Natural killer cell (primary cell): ENCODE measurements around the gene GSK3A. TPM values are rescaled to one million over a fixed set of nuclear protein-coding genes. Genes with fewer than 3 reads are reported as not detected.
A peak's percentile ranks its signal among the peaks of the same experiment; 100 is the strongest.

ENCODE experiments used
- ATAC-seq, 3 donors: fragments of 150-1000 bp in 2 of 3; fragments of 200-7000 bp in 1 of 3; cut with Tn5 transposase; 1 replicate in 1 of 3; 2 replicates in 2 of 3; pipeline ENCODE4 v1.10.0; 2021; ENCODE audit warnings: mild to moderate bottlenecking in 2 of 3, moderate library complexity in 2 of 3
- DNase-seq, 2 donors: peaks; one replicate each; pipeline versions ENCODE4 v3.0.0 to v3.0.0-alpha.2; 2013 to 2021; ENCODE audit warnings: mixed read lengths in 1 of 2
- H3K27ac ChIP-seq: one replicate; pipeline ENCODE4 v1.5.1; 2013; ENCODE audit warnings: mild to moderate bottlenecking, low read length
- H3K27me3 ChIP-seq: one replicate; pipeline ENCODE4 v1.6.1; 2013; ENCODE audit warnings: low read length; ENCODE audit not compliant: control insufficient read depth, insufficient read depth
- H3K36me3 ChIP-seq: one replicate; pipeline ENCODE4 v1.6.1; 2013; ENCODE audit warnings: low read length; ENCODE audit not compliant: control insufficient read depth, insufficient read depth
- H3K4me1 ChIP-seq: one replicate; pipeline ENCODE4 v1.6.1; 2013; ENCODE audit warnings: low read length; ENCODE audit not compliant: control insufficient read depth, insufficient read depth
- H3K4me3 ChIP-seq: one replicate; pipeline ENCODE4 v1.5.1; 2013; ENCODE audit warnings: low read length
- H3K9me3 ChIP-seq: one replicate; pipeline ENCODE4 v1.6.1; 2013; ENCODE audit warnings: low read length; ENCODE audit not compliant: control insufficient read depth, insufficient read depth
- H3K27ac Mint-ChIP-seq, 2 donors: one replicate each; pipeline ENCODE4 v1.8.0; 2022; ENCODE audit warnings: mild to moderate bottlenecking in 2 of 2, mixed read lengths in 2 of 2, moderate library complexity in 1 of 2
- H3K27me3 Mint-ChIP-seq, 2 donors: one replicate each; pipeline ENCODE4 v1.8.0; 2022; ENCODE audit warnings: low read depth in 2 of 2, mixed read lengths in 2 of 2
- H3K36me3 Mint-ChIP-seq: one replicate; pipeline ENCODE4 v1.8.0; 2022; ENCODE audit warnings: mixed read lengths
- H3K4me1 Mint-ChIP-seq, 2 donors: one replicate each; pipeline ENCODE4 v1.8.0; 2022; ENCODE audit warnings: mixed read lengths in 2 of 2
- H3K4me3 Mint-ChIP-seq: one replicate; pipeline ENCODE4 v1.8.0; 2022; ENCODE audit warnings: mild to moderate bottlenecking, moderate library complexity, mixed read lengths
- H3K9me3 Mint-ChIP-seq, 2 donors: one replicate each; pipeline ENCODE4 v1.8.0; 2022; ENCODE audit warnings: mixed read lengths in 2 of 2
- WGBS: methylation state at CpG from one replicate; pipeline ENCODE4 v1.1.7; 2013; ENCODE audit warnings: missing lambda C conversion rate; ENCODE audit not compliant: insufficient coverage; 5-methylcytosine and 5-hydroxymethylcytosine counted together
- intact Hi-C: fragments of 100-400 bp; cut with micrococcal nuclease; formaldehyde crosslinking; loops from one replicate; pipeline ENCODE4 v1.14.2; 2022
- total RNA-seq, 4 donors: library from RNA; stranded (reverse); fragments of 120-200 nt in 1 of 4; gene quantifications; one replicate each; pipeline versions ENCODE4 v1.2.3 to v1.2.4, GENCODE V29; 2013 to 2022
- TF ChIP-seq, protein P1 (sequence below): fragments of 200-600 bp; IDR thresholded peaks from one replicate; pipeline ENCODE4 v1.8.0; 2022; ENCODE audit warnings: antibody characterized with exemption

Gene GSK3A
- total RNA-seq, 3 donors from 2014 or later (not counting 1 experiment from before 2014, with no cell fraction given) = 42.5 to 52.1 (median 44.1) TPM

DNA sequence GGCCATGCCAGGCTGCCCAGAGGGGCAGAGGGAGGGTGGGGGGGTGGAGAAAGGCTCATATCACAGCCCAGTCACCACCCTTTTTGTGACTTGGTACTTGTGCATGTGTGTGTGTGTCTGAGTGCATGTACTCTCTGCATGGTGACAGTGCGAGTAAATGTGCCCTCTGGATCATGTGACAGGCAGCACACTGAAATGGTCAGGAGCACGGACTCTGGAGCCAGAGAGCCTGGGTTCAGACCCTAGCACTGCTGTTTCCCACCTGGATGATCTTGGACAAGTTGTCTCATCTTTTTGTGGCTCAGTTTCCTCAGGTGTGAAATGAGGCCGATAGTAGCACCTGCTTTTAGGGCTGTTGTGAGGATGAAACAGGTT, 28.6 kb upstream of the GSK3A start:
- H3K27me3 ChIP-seq = no peaks in the 10 kb centered on the region
- peak in 1 of 2 donors; percentile 16 for DNase-seq
- intact Hi-C loops = no loop called here
- 62% methylated on average over 3 of the region's 3 CpGs for WGBS
- TF ChIP-seq, protein P1, sequence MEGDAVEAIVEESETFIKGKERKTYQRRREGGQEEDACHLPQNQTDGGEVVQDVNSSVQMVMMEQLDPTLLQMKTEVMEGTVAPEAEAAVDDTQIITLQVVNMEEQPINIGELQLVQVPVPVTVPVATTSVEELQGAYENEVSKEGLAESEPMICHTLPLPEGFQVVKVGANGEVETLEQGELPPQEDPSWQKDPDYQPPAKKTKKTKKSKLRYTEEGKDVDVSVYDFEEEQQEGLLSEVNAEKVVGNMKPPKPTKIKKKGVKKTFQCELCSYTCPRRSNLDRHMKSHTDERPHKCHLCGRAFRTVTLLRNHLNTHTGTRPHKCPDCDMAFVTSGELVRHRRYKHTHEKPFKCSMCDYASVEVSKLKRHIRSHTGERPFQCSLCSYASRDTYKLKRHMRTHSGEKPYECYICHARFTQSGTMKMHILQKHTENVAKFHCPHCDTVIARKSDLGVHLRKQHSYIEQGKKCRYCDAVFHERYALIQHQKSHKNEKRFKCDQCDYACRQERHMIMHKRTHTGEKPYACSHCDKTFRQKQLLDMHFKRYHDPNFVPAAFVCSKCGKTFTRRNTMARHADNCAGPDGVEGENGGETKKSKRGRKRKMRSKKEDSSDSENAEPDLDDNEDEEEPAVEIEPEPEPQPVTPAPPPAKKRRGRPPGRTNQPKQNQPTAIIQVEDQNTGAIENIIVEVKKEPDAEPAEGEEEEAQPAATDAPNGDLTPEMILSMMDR = no peak
- H3K4me3 ChIP-seq = peak overlapping the region; percentile 44
- ATAC-seq = no peak
- peak overlapping the region; percentile 96 for H3K27ac ChIP-seq
- H3K36me3 ChIP-seq = peaks cover 29% of the 10 kb centered on the region
- Mint-ChIP-seq H3K9me3 (no peaks in the 10 kb centered on the region), H3K36me3 (no peaks in the 10 kb centered on the region), H3K27ac (no peak overlapping the region), H3K4me1 (peaks cover 11 to 14% of the 10 kb centered on the region in 2 donors), H3K4me3 (peak overlapping the region; percentile 58), H3K27me3 (no peaks in the 10 kb centered on the region)
- H3K9me3 ChIP-seq = no peaks in the 10 kb centered on the region
- H3K4me1 ChIP-seq = peaks cover 37% of the 10 kb centered on the region

DNA sequence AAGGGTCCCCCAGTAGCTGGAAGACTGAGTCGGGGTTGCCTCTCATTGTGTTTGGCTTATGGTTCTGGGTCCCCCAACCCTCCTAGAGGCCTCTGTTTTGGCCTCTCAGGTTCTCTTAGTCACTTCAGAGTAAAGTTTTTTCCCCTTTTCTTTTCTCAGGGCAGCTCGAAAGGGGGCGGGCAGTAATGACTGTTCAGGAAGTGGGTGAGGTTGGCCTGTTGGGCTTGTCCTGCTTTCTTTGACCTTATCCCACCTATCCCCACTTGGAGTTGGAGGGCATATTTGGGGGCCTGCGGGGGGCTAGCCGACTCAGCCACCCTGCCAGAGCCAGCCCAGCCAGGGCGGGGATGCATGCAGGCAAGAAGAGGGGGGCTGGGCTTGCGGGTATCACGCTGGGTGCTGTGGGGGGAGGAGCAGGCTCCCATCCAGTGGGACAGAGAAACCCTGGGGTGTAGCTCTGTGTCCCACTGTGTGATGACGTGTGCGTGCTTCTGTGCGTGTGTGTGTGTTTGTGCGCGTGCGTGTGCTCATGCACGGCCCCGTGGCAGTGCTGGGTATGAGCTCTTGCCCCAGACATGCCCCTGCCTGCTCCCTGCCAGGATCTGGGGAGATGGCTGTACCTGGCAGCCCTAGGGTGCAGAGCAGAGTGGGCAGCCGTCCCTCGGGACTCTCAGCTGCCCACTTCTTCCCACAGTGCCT, 28.1 kb upstream of the GSK3A start:
- Mint-ChIP-seq H3K36me3 (no peaks in the 10 kb centered on the region), H3K9me3 (no peaks in the 10 kb centered on the region), H3K4me1 (peaks cover 8 to 10% of the 10 kb centered on the region in 2 donors), H3K27ac (no peak overlapping the region), H3K4me3 (peak overlapping the region; percentile 94), H3K27me3 (no peaks in the 10 kb centered on the region)
- H3K4me1 ChIP-seq = peaks cover 32% of the 10 kb centered on the region
- H3K9me3 ChIP-seq = no peaks in the 10 kb centered on the region
- H3K27ac ChIP-seq = peak overlapping the region; percentile 96
- TF ChIP-seq, protein P1 = no peak
- intact Hi-C loops = no loop called here
- DNase-seq = peak; percentile 70 to 90
- 6% methylated on average over 16 of the region's 18 CpGs for WGBS
- H3K27me3 ChIP-seq = no peaks in the 10 kb centered on the region
- H3K4me3 ChIP-seq = peak overlapping the region; percentile 44
- H3K36me3 ChIP-seq = peaks cover 29% of the 10 kb centered on the region
- peak in 1 of 3 donors; percentile 5 for ATAC-seq

DNA sequence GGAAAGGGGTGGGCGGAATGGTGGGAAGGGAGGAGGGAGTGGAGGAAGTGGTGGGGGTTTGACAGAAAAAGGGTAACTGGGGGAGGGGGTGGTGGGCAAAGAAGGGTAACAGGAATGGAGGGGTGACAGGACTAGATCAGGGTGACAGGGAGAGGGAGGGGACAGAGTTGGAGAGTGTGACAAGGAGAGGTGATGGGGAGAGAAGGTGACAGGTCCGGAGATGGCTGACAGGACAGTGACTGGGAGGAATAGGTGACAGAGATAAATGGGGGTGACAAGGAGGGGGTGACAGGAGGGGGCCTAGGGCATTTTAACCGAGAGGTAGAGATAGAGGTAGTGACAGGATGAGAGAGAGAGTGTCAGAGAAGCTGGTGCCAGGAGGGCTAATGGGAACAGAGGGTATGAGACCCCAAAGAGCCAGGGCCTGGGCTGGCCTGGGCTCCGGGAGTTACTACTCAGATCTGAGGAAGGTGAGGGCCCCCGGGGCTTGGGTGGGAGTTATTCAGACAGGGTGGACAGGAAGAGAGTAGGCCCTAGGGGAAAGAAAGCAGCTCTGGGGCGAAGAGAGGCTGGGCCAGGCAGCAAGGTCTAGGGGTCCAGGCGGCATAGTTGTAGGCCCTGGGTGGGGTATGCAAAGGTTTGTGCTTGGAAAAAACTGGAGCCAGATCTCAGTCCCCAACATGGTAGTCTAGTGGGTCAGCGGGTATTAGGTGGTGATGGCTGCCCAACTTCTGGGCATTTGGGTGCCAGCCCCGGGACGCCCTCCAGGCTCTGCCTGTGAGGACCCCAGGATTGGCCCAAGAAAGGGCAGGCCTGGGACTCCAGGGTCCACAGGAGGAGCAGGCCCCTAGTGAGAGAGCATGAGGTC, 27.3 kb upstream of the GSK3A start:
- Mint-ChIP-seq H3K9me3 (no peaks in the 10 kb centered on the region), H3K27me3 (no peaks in the 10 kb centered on the region), H3K4me3 (peak overlapping the region; percentile 94), H3K4me1 (peaks cover 2% of the 10 kb centered on the region in 2 donors), H3K27ac (no peak overlapping the region), H3K36me3 (no peaks in the 10 kb centered on the region)
- Histone ChIP-seq H3K36me3 (peaks cover 26% of the 10 kb centered on the region), H3K9me3 (no peaks in the 10 kb centered on the region), H3K4me3 (peak overlapping the region; percentile 44), H3K27ac (peak overlapping the region; percentile 96), H3K4me1 (peaks cover 32% of the 10 kb centered on the region), H3K27me3 (no peaks in the 10 kb centered on the region)
- intact Hi-C loops = no loop called here
- TF ChIP-seq, protein P1 = no peak
- no peak for ATAC-seq
- DNase-seq = peak; percentile 35 to 52
- 33% methylated on average over 10 of the region's 10 CpGs for WGBS
